SK-MEL-5 (cell line): ENCODE measurements around the gene GMDS. TPM values are rescaled to one million over a fixed set of nuclear protein-coding genes. Genes with fewer than 3 reads are reported as not detected.

Experiments
- DNase-seq: peaks from one replicate; pipeline ENCODE4 v3.0.0-alpha.2; 2016; ENCODE audit warnings: low read depth, low spot score
- in situ Hi-C: cut with HindIII; loops from 2 replicates; pipeline ENCODE4 v1.10.0; 2016; ENCODE audit warnings: low sequenced_read_pairs, high pct_unique_total_duplicates, low pct_unique_long_range_greater_than_20kb
- total RNA-seq: library from RNA; depleted of rRNA; stranded (reverse); fragments of >200 nt; shearing (Covaris generic); gene quantifications from 2 replicates; pipeline ENCODE4 v1.2.3, GENCODE V29; 2014

The GMDS gene
- total RNA-seq, 1 experiment from 2014 or later, result 23.6 TPM

- DNase-seq, result no peak
- in situ Hi-C loops, result no loop called here
These were observed 627.7 kb downstream of the GMDS start for GRCh38 chr6:1617466-1618310.

GRCh38 chr6:1616701-1617463 lies 628.5 kb downstream of the GMDS start:
- in situ Hi-C loops, result no loop called here
- no peak for DNase-seq

GRCh38 chr6:1615853-1616420 lies 629.5 kb downstream of the GMDS start:
- DNase-seq, result no peak
- in situ Hi-C loops, result no loop called here

GRCh38 chr6:1615151-1615852 lies 630.1 kb downstream of the GMDS start:
- no peak for DNase-seq
- in situ Hi-C loops, result no loop called here

GRCh38 chr6:1614448-1615150 lies 630.8 kb downstream of the GMDS start:
- in situ Hi-C loops, result no loop called here
- DNase-seq, result no peak

- no peak for DNase-seq
- in situ Hi-C loops, result no loop called here
These were observed 631.5 kb downstream of the GMDS start for GRCh38 chr6:1613688-1614447.

GRCh38 chr6:1613346-1613687 lies 632.1 kb downstream of the GMDS start:
- in situ Hi-C loops, result no loop called here
- DNase-seq, result no peak

GRCh38 chr6:1612974-1613306 lies 632.5 kb downstream of the GMDS start:
- in situ Hi-C loops, result no loop called here
- DNase-seq, result no peak

- no peak for DNase-seq
- in situ Hi-C loops, result no loop called here
These were observed 633.0 kb downstream of the GMDS start for GRCh38 chr6:1612299-1612973.

GRCh38 chr6:1611572-1612298 lies 633.7 kb downstream of the GMDS start:
- DNase-seq, result peak; percentile 47

GRCh38 chr6:1611322-1611571 lies 634.2 kb downstream of the GMDS start:
- in situ Hi-C loops, result no loop called here
- DNase-seq, result peak; percentile 61

More at GRCh38 chr6:1611572-1612298, 633.7 kb downstream of the GMDS start:
- in situ Hi-C loops, result no loop called here

GRCh38 chr6:1610497-1611321 lies 634.7 kb downstream of the GMDS start:
- DNase-seq, result peak; percentile 40
- in situ Hi-C loops, result no loop called here

- in situ Hi-C loops, result loop anchor here (10.0 kb wide), 1 partner anchor 495 kb away; no protein-coding TSS in a partner anchor
- DNase-seq, result peak; percentile 95
These were observed 635.5 kb downstream of the GMDS start, which contains the start of gene FOXC1 for GRCh38 chr6:1609648-1610496. FOXC1 (plus strand) TSS chr6:1609915; CDS start chr6:1610446, 531 bp downstream.

- DNase-seq, result peak; percentile 39
- in situ Hi-C loops, result loop anchor here (10.0 kb wide), 1 partner anchor 496 kb away; no protein-coding TSS in a partner anchor
These were observed 636.3 kb downstream of the GMDS start for GRCh38 chr6:1609041-1609647.
